GM10266 (cell line): Measurements from ENCODE around the gene HACD4.

Experiments used
- DNase-seq: peaks from one replicate; pipeline ENCODE4 v3.0.0; 2012; ENCODE audit errors: extremely low spot score
- CTCF ChIP-seq: IDR thresholded peaks from 2 replicates; pipeline ENCODE4 v1.5.1; 2012; ENCODE audit warnings: mild to moderate bottlenecking, low read depth; ENCODE audit not compliant: control insufficient read depth, insufficient read depth; ENCODE audit errors: missing control alignments

HACD4 gene

GRCh38 chr9:21037278-21037677 is 5.8 kb upstream of the HACD4 start:
- no peak for TF ChIP-seq CTCF
- no peak for DNase-seq

- no peak for DNase-seq
- TF ChIP-seq CTCF, result no peak
Measured at GRCh38 chr9:21031808-21032183, 356 bp upstream of the HACD4 start.

- peak; percentile 73 for DNase-seq
- no peak for TF ChIP-seq CTCF
Measured at GRCh38 chr9:21030389-21031035, 928 bp downstream of the HACD4 start.

- no peak for TF ChIP-seq CTCF
- no peak for DNase-seq
Measured at GRCh38 chr9:21029661-21030060, 1.8 kb downstream of the HACD4 start.

GRCh38 chr9:21028466-21028865 is 3.0 kb downstream of the HACD4 start:
- DNase-seq, result no peak
- TF ChIP-seq CTCF, result no peak

- DNase-seq, result no peak
Measured at GRCh38 chr9:21027295-21027694, 4.1 kb downstream of the HACD4 start.

GRCh38 chr9:21023861-21024260 is 7.6 kb downstream of the HACD4 start:
- TF ChIP-seq CTCF, result no peak
- no peak for DNase-seq

More at GRCh38 chr9:21027295-21027694, 4.1 kb downstream of the HACD4 start:
- no peak for TF ChIP-seq CTCF
